ENCODE measurements around the gene ULK4.

DNA sequence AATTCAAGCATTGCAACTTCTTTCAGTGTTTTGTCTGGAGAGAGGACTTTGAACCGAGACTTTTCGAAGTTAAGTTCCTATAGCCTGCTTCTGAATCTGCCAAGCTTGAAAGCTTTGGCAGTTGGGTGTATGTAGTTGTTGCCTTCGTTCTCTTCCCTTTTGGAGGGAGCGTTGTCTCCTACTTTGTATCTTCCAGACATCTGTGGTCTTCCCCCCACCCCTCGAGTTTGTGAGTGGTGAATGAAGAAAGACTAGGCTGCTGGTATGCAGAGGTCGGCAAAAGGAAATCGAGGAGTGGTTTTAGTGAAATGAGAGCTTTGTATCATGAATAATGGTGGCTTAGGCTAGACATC lies 761.3 kb downstream of the ULK4 start:
- TF ChIP-seq POLR2AphosphoS5 (IDR thresholded peaks at IDR 0.05; ENCODE audit: low read depth, low read length) (no peak), SIN3A (IDR thresholded peaks at IDR 0.05; ENCODE audit: low read depth) (no peak), FOSL1 (IDR thresholded peaks at IDR 0.05; ENCODE audit: low read depth) (no peak), JUND (IDR thresholded peaks at IDR 0.05) (no peak)
- TF ChIP-seq, protein P1, sequence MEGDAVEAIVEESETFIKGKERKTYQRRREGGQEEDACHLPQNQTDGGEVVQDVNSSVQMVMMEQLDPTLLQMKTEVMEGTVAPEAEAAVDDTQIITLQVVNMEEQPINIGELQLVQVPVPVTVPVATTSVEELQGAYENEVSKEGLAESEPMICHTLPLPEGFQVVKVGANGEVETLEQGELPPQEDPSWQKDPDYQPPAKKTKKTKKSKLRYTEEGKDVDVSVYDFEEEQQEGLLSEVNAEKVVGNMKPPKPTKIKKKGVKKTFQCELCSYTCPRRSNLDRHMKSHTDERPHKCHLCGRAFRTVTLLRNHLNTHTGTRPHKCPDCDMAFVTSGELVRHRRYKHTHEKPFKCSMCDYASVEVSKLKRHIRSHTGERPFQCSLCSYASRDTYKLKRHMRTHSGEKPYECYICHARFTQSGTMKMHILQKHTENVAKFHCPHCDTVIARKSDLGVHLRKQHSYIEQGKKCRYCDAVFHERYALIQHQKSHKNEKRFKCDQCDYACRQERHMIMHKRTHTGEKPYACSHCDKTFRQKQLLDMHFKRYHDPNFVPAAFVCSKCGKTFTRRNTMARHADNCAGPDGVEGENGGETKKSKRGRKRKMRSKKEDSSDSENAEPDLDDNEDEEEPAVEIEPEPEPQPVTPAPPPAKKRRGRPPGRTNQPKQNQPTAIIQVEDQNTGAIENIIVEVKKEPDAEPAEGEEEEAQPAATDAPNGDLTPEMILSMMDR (IDR thresholded peaks at IDR 0.05 in 2 of 3, conservative IDR thresholded peaks at IDR 0.05 in 1 of 3; ENCODE audit: borderline replicate concordance in 1 of 3, insufficient read depth in 1 of 3, low read depth in 2 of 3, low read length in 2 of 3) = no peak
